Stimulated activated CD4-positive, alpha-beta T cell treated with anti-CD3 and anti-CD28 coated beads, TNF-alpha, amount 100 ng/mL, for 1 hour (primary cell): ENCODE data around the gene CCBE1.

Source experiments
- DNase-seq, 3 donors: peaks; one replicate each; pipeline ENCODE4 v3.0.0-alpha.2; 2020; ENCODE audit warnings: low read depth in 3 of 3, low spot score in 1 of 3

CCBE1 gene

DNA sequence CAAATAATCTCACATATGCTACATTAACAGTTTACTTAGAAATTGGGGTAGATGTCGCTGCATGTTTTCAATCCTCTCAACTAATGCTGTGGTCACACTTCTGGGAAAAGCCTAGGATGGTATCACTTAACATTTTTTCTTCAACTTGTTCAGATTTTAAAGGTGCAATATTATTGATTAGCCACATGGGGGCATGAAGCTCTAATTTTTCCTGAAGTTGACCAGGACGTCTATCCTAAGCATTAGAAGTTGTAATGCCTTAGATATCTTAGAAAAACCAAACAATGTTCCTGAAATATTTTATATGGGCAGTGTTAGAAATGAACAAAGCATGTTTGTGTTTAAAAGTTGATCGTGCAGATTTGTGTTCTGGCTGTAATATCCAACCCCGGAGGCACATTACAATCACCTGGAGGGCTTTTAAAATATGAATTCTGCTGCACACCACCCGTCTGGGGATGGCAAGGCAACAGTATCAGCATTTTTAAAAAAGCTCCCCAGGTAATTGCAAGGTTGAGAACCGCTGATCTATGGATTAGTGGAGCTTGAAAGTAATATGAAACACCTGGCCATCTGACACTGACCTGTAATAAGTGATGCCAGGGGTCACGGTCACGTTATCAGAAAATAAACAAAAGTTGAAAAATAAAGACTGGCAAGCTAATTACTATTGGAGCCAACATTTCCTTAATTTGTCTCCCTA, 237.7 kb downstream of the CCBE1 start:
- DNase-seq, result no peak

DNA sequence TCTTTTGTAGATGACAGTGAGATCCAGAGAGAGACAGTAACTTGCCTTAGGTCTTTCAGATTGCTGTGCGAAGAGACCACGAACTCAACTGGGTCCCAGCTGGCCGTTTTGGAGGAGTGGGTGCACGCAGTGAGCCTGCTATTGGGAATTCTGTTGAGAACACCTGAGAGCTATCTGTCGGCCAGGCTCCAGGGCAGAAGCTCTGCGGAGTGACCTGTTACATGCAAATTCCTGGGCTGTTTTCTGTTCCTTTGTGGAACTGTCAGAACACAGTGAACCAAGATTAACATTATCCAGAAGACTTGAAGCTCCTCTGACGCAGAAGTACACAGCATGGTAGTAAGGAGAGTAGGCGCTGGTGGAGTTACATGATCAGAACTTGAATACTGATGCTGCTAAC, 238.6 kb downstream of the CCBE1 start:
- no peak for DNase-seq

DNA sequence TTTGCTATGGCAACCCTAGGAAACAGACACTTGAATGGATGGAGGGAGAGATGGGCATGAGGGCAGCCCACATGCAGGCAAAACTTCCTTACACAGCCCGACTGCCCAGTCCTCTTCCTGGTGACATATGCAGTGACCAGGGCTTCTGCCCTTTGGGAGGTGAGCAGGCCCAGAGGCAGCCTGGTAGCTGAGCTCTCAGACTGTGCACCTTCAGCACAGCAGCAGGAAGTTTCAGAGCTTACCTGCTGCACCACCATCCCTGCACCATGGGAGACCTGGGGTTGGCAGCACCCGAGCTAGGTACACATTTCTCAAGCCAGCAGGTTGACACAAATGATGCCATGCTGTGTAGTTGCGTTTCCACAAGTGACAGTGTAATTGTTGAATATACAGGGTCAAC, 240.6 kb downstream of the CCBE1 start:
- no peak for DNase-seq

DNA sequence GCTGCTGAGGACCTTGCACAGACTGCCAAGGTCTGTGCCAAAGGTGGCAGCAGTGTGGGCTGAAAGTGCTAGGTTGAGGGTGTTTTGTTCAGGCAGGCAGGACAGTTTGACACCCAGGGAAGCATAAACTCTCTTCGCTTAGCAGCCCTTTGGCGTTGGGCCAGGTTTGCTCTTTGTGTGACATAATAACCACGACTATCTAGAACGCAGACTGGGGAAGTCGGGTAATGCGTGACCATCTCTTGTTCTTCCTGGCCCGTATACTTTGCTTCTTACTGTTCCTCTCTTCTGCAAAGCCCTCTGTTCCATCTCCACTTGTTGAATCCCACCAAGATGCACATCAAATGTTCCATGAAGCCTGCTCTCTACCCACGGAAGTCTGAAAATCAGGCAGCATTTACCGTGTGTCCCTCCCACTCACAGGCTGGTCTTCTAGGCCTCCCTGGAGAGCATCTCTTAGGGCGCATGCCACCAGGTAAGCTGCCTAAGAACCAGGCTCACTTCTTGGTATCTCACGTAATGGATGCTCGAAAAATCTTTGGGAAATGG, 241.4 kb downstream of the CCBE1 start:
- DNase-seq, result no peak

GRCh38 chr18:59454909-59455727, 242.1 kb downstream of the CCBE1 start:
- no peak for DNase-seq

DNA sequence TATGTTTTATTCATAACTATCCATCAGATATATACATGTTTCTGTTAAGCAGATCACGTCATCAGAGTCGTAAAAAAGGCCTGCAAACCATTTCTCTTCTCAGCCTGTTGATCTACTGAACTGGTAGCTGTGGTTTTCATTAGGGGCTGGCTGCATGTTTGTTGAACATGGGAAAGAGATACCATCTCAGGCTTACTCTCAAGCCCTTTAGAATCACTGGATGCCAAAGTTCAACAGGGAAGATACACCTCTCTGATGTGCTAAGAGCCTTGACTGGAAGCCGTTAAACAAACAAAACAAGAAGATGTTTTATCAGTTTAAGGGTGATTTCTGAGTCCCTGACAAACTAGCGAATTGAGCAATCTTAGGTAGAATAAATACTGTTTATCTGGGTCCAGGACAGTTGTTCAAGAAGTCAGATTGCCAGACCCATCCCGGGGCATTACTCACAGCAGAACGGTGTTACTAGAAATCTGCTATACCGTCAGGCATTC, 243.7 kb downstream of the CCBE1 start:
- no peak for DNase-seq

- DNase-seq, result no peak
These were observed 245.3 kb downstream of the CCBE1 start for GRCh38 chr18:59451963-59452362.

DNA sequence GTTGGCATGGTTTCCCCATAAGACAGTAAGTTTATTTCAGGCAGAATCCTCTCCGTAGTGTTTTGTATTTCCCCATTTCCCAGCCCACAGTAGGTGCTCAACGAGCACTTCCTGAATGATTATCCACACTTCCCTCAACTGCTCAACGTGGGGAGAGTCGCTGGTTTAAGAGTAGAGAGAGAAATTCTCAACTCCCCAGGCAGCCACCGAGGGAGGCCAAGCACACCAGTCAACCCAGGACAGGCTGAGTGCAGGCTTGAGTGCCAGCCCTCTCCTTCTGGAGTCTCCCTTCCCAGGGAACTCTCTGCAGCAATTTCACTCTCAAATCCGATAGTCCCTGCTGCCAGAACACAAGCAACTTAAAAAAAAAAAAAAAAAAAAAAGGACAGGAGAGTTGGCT, 246.2 kb downstream of the CCBE1 start:
- no peak for DNase-seq

GRCh38 chr18:59448546-59448945, 248.7 kb downstream of the CCBE1 start:
- no peak for DNase-seq

GRCh38 chr18:59446012-59446411, 251.2 kb downstream of the CCBE1 start:
- no peak for DNase-seq

DNA sequence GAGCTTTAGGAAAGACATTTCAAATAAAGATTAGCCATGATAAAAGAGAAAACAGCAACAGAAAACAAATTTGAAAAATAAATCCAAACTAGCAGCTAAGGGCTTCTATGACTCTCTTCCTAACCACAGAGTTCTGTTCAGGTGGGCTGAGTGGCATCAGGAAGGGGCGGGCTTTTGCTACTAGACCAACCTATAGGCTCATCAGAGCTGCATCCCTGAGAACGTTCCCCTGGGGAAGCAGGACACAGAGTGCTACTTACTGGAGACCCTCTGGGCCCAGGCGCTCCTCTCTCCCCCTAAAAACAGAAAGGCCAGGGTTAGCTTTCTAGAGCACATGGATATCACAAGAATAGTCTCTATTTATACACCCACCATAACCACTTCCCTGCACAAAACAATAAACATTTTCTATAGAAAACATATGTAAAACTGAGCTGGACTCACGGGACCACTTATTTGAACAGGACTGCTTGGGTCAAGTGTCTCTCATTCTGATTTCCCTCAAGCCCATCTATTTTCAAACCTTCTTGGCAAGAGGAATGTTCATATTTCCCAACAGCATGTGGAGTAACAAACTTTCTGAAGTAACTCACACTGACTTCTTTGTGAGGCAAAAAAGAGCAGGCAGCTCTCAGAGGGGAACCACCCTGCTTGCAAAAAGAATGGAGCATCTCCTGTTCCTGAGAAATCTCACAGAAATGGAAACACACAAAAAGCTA, 259.2 kb downstream of the CCBE1 start:
- DNase-seq, result no peak

- DNase-seq, result no peak
These were observed 264.2 kb downstream of the CCBE1 start for GRCh38 chr18:59432803-59433597.

DNA sequence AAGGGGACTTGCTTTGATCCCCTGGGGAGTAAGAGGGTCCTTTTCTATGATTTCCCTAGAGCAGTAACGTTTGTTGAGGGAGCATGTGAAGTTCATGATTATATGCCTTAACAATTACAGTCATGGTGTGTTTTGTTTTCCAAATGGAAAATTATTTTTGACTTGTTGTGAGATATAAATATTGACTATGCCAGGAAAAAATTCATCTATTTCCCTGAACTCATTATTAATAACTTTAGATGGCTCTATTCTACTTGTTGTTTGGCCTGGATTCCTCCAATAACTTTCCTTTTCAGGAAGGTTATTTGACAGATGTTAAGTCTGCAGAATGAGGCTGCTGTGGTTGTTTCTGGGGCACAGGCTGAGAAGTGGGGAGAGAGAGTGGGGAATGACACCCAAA, 266.1 kb downstream of the CCBE1 start:
- no peak for DNase-seq

GRCh38 chr18:59429608-59430007, 267.6 kb downstream of the CCBE1 start:
- DNase-seq, result no peak

DNA sequence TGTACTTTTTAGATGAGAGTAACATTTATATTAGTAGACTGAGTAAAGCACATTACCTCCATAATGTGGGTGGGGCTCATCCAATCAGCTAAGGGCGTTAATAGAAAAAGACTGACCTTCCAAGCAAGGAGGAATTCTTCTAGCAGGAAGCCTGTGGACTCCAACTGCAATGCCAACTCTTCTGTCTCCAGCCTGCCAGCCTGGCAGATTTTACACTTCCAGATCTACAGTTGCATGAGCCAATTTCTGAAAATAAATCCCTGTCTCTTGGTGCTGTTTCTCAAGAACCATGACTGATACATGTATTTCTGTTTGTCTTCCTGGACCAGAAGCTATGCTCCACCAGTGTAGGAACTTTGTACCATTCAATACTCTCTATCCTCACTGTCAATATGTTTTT, 269.2 kb downstream of the CCBE1 start:
- no peak for DNase-seq

GRCh38 chr18:59426855-59427254, 270.4 kb downstream of the CCBE1 start:
- no peak for DNase-seq

DNA sequence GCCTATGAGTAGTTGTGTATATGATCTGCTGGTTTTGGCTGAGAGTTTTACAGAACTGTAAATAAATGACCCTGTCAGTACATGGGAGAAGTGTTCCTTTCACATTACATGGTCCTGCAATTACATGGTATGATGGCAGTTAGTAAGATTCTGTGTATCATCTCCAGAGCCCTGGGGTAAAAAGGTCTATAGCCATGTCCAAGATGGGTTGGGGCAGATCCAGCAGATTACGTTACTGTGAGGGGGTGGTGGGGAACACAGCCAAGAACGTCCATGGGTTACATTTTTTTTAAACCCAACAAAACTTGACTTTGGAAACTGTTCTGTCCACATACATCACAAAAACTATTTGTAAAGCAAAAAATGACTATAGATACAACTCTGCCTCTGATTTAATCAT, 274.0 kb downstream of the CCBE1 start:
- DNase-seq, result no peak

GRCh38 chr18:59420244-59420643, 277.0 kb downstream of the CCBE1 start:
- DNase-seq, result no peak

GRCh38 chr18:59419386-59419785, 277.8 kb downstream of the CCBE1 start:
- DNase-seq, result no peak

DNA sequence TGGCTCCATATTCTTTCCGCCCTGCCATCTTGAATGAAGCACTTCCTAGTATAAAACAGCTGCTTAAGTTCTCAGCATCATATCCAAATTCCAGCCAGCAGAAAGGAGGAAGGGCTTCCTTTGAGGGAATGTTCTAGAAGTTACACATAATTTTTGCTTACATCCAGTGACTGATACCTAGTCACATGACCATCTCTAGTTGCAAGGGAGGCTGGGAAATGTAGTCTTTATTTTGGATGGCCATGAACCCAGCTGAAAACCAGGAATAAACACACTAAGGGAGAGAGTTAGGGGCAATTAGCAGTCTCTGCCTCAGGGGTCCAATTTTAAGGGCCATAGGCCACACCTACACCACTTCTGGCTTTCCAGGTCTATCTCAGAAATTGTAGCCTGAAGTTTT, 280.4 kb downstream of the CCBE1 start:
- DNase-seq, result no peak
